K562 (cell line): ENCODE results near the gene SLC17A8. TPM values are rescaled to one million over a fixed set of nuclear protein-coding genes. Genes with fewer than 3 reads are reported as not detected.

Source experiments
- ATAC-seq: fragments of 200-7000 bp; cut with Tn5 transposase; 3 replicates; pipeline ENCODE4 v1.9.1; 2020; ENCODE audit warnings: moderate library complexity
- BruUV-seq: library from RNA; stranded (reverse); fragments of 400-500 nt; replicated peaks from 2 replicates; lab custom pipeline; 2021; lab: Mats Ljungman, UMichigan
- CTCF ChIA-PET: fragments of 300-600 bp; formaldehyde crosslinking; extraction: SDS; loops from one replicate; lab custom pipeline; 2021; ENCODE audit warnings: low intra/inter-chr PET ratio; lab: Yijun Ruan, JAX
- POLR2A ChIA-PET: fragments of 300-600, 350-650 bp; sonication (Branson Sonifier 250); formaldehyde crosslinking; extraction: SDS; loops from one replicate; lab custom pipeline; 2021; ENCODE audit warnings: antibody characterized with exemption, inconsistent platforms; lab: Yijun Ruan, JAX
- DNase-seq, 4 experiments: peaks; one replicate each; pipeline versions ENCODE4 v3.0.0 to v3.0.0-alpha.2; 2011 to 2018; ENCODE audit warnings: low spot score in 3 of 4, mixed read lengths in 3 of 4; ENCODE audit errors: extremely low read depth in 1 of 4
- FAIRE-seq: peaks from 2 replicates; lab custom pipeline; 2011; peaks lifted over from hg19 to GRCh38; lab: Jason Lieb, UNC
- H2AFZ ChIP-seq: 2 replicates; pipeline ENCODE4 v1.6.0; 2011; ENCODE audit warnings: low read depth, low read length, control low read depth, inconsistent platforms
- H3K27ac ChIP-seq: fragments of 200-600 bp; 3 replicates; pipeline ENCODE4 v1.8.0; 2011; ENCODE audit warnings: low read depth, mild to moderate bottlenecking, control low read depth, inconsistent platforms, low read length, moderate library complexity, mixed read lengths; ENCODE audit errors: extremely low read depth
- H3K27me3 ChIP-seq, 2 experiments: fragments of 300-600 bp in 1 of 2; 2 replicates in 1 of 2; 3 replicates in 1 of 2; pipeline versions ENCODE4 v1.6.0 to v1.8.0; 2011; ENCODE audit warnings: inconsistent platforms in 2 of 2, low read length in 2 of 2, mild to moderate bottlenecking in 1 of 2, mixed read lengths in 1 of 2, moderate library complexity in 1 of 2; ENCODE audit not compliant: control insufficient read depth in 2 of 2, insufficient read depth in 2 of 2
- H3K36me3 ChIP-seq: fragments of 300-600 bp; 3 replicates; pipeline ENCODE4 v1.8.0; 2011; ENCODE audit warnings: mild to moderate bottlenecking, low read length, inconsistent platforms; ENCODE audit not compliant: control insufficient read depth, insufficient read depth
- H3K4me1 ChIP-seq, 2 experiments: fragments of 200-600 bp in 1 of 2; replicated peaks in 1 of 2; 2 replicates in 1 of 2; 3 replicates in 1 of 2; pipeline versions ENCODE4 v1.5.1 to v1.8.0; 2011; ENCODE audit warnings: inconsistent platforms in 2 of 2, low read length in 2 of 2, mild to moderate bottlenecking in 1 of 2, mixed read lengths in 1 of 2, moderate library complexity in 1 of 2; ENCODE audit not compliant: control insufficient read depth in 2 of 2, insufficient read depth in 2 of 2
- H3K4me2 ChIP-seq: 2 replicates; pipeline ENCODE4 v1.6.1; 2011; ENCODE audit warnings: low read length, control low read depth, inconsistent platforms, mixed read lengths; ENCODE audit not compliant: insufficient read depth
- H3K4me3 ChIP-seq: fragments of 200-600 bp; sonication (generic), shearing (Covaris generic); 2 replicates; pipeline ENCODE4 v1.5.1; 2016; ENCODE audit warnings: control low read depth, inconsistent platforms
- H3K79me2 ChIP-seq: fragments of 200-600 bp; 3 replicates; pipeline ENCODE4 v1.8.0; 2011; ENCODE audit warnings: low read length, inconsistent platforms; ENCODE audit not compliant: control insufficient read depth, insufficient read depth
- H3K9ac ChIP-seq, 2 experiments: 2 replicates each; pipeline versions ENCODE4 v1.6.0 to v1.6.1; 2011; ENCODE audit warnings: low read depth in 2 of 2, low read length in 2 of 2, control low read depth in 1 of 2, inconsistent platforms in 1 of 2, mild to moderate bottlenecking in 1 of 2, mixed read lengths in 1 of 2; ENCODE audit not compliant: insufficient read depth in 1 of 2
- H3K9me1 ChIP-seq: one replicate; pipeline ENCODE4 v1.6.0; 2011; ENCODE audit warnings: inconsistent platforms, mild to moderate bottlenecking, low read length, moderate library complexity; ENCODE audit not compliant: control insufficient read depth, insufficient read depth
- H3K9me3 ChIP-seq: replicated peaks from 2 replicates; pipeline ENCODE4 v1.5.1; 2011; ENCODE audit warnings: low read depth, low read length, inconsistent platforms; ENCODE audit not compliant: control insufficient read depth, insufficient read depth
- H4K20me1 ChIP-seq: replicated peaks from 2 replicates; pipeline ENCODE4 v1.6.1; 2011; ENCODE audit warnings: low read length, inconsistent platforms, mixed read lengths; ENCODE audit not compliant: control insufficient read depth, insufficient read depth
- ARNT ChIP-seq, 2 experiments: fragments of 450-650 bp; IDR thresholded peaks; 2 replicates each; pipeline ENCODE4 v1.6.1; 2016; ENCODE audit warnings: mild to moderate bottlenecking in 1 of 2
- BMI1 ChIP-seq: fragments of 150-350 bp; IDR thresholded peaks from 2 replicates; pipeline ENCODE4 v1.6.1; 2014; ENCODE audit warnings: low read length
- CCNT2 ChIP-seq: IDR thresholded peaks from 2 replicates; pipeline ENCODE4 v1.6.1; 2011; ENCODE audit warnings: borderline replicate concordance, low read depth, mild to moderate bottlenecking, moderate library complexity, mixed read lengths, low read length; ENCODE audit not compliant: insufficient read length; ENCODE audit errors: extremely low read depth
- CHD1 ChIP-seq: fragments of 200-600 bp; sonication (generic); IDR thresholded peaks from one replicate; pipeline ENCODE4 v1.6.1; 2012; ENCODE audit warnings: mild to moderate bottlenecking, moderate library complexity, low read length, inconsistent platforms
- PATZ1 ChIP-seq: fragments of 250-450 bp; sonication (Bioruptor Pico); IDR thresholded peaks from 2 replicates; pipeline ENCODE4 v1.5.0; 2020; ENCODE audit warnings: mild to moderate bottlenecking, borderline replicate concordance
- RAD21 ChIP-seq, 2 experiments: fragments of 250-450 bp in 1 of 2; fragments of 450-650 bp in 1 of 2; sonication (Bioruptor Pico) in 1 of 2; formaldehyde crosslinking in 1 of 2; IDR thresholded peaks in 1 of 2; conservative IDR thresholded peaks in 1 of 2; 2 replicates each; pipeline versions ENCODE4 v1.4.0 to v1.8.0; 2020 to 2022; ENCODE audit warnings: mild to moderate bottlenecking in 2 of 2, moderate library complexity in 1 of 2
- STAT5A ChIP-seq: IDR thresholded peaks from 2 replicates; pipeline ENCODE4 v1.6.1; 2012; ENCODE audit warnings: low read length, inconsistent platforms, borderline replicate concordance
- TCF7L2 ChIP-seq: fragments of 150-350 bp; IDR thresholded peaks from 2 replicates; pipeline ENCODE4 v1.6.1; 2016; ENCODE audit warnings: low read depth, mild to moderate bottlenecking, low read length, moderate library complexity
- ZNF584 ChIP-seq: fragments of 200-800 bp; sonication (Bioruptor generic); IDR thresholded peaks from 2 replicates; pipeline ENCODE4 v1.6.1; 2016; ENCODE audit warnings: low read depth, mild to moderate bottlenecking, missing genetic modification characterization, missing compliant biosample characterization
- WGBS: fragments of 100-300 bp; shearing (Covaris generic); methylation state at CpG from one replicate; pipeline ENCODE4 v1.1.6; 2016; ENCODE audit warnings: low coverage, mixed read lengths; ENCODE audit not compliant: insufficient coverage; ENCODE audit errors: missing lambda C conversion rate; 5-methylcytosine and 5-hydroxymethylcytosine counted together
- in situ Hi-C: fragments of 300-500 bp; cut with MboI; formaldehyde crosslinking; loops from 4 replicates; pipeline ENCODE4 v1.15.0; 2018; ENCODE audit warnings: inconsistent platforms, mixed read lengths
- intact Hi-C: fragments of 100-400 bp; cut with micrococcal nuclease; formaldehyde crosslinking; loops from 2 replicates; pipeline ENCODE4 v1.14.2; 2022
- polyA plus RNA-seq, 8 experiments: library from polyadenylated mRNA; depleted of rRNA in 4 of 8; stranded (reverse) in 5 of 8; unstranded in 3 of 8; fragments of >200 nt; fragmentation: Nextera tagmentation in 2 of 8; fragmentation: Illumina TruSeq in 1 of 8; extraction: Ambion mirVana in 2 of 8; extraction: Trizol in 1 of 8; gene quantifications; 2 replicates each; pipeline versions ENCODE4 v1.2.1 to v1.2.3, GENCODE V29; 2011 to 2014; ENCODE audit warnings: inconsistent platforms in 1 of 8, missing spikeins in 1 of 8
- total RNA-seq, 7 experiments: library from RNA; depleted of rRNA in 6 of 7; stranded (reverse); fragments of >200 nt in 6 of 7; fragmentation: Illumina TruSeq in 2 of 7; extraction: Trizol in 2 of 7; gene quantifications; 2 replicates each; pipeline versions ENCODE4 v1.2.1 to v1.2.3, GENCODE V29; 2011 to 2021; ENCODE audit warnings: low replicate concordance in 1 of 7

SLC17A8 gene
- total and polyA plus RNA-seq, 9 of the 15 experiments (the other 6 are each of a cell fraction or from before 2014, with no cell fraction given) = 0.03 TPM; not detected in 8

- no peak for TF ChIP-seq RAD21 (CRISPR knock-in tag; conservative IDR thresholded peaks at IDR 0.05 in 1 of 2, IDR thresholded peaks at IDR 0.05 in 1 of 2)
Observed at GRCh38 chr12:100460702-100461101, 103.8 kb downstream of the SLC17A8 start (continued).

GRCh38 chr12:100461330-100461973 lies 104.6 kb downstream of the SLC17A8 start:
- CTCF ChIA-PET = no interaction called here
- in situ Hi-C loops = no loop called here
- H3K27me3 ChIP-seq = no peaks in the 10 kb centered on the region

GRCh38 chr12:100463661-100464060 lies 106.8 kb downstream of the SLC17A8 start:
- Histone ChIP-seq H3K27me3 (no peaks in the 10 kb centered on the region), H3K9ac (no peak overlapping the region), H3K36me3 (no peaks in the 10 kb centered on the region), H3K27ac (no peak overlapping the region), H3K9me1 (no peaks in the 10 kb centered on the region), H2AFZ (no peak overlapping the region), H3K4me1 (no peaks in the 10 kb centered on the region), H3K4me3 (no peak overlapping the region)
- POLR2A ChIA-PET = interaction anchor here (0.6 kb wide), 1 partner anchor 40 kb away, joined by 3 read pairs; no protein-coding TSS in a partner anchor
- DNase-seq = no peak
- no peak for FAIRE-seq
- CTCF ChIA-PET = no interaction called here
- TF ChIP-seq PATZ1 (CRISPR knock-in tag) (no peak), CCNT2 (no peak), TCF7L2 (no peak), CHD1 (no peak), BMI1 (no peak), ZNF584 (CRISPR knock-in tag) (no peak), STAT5A (no peak)
- TF ChIP-seq, all 486 proteins: peak for 0
- WGBS = 0% methylated on average over 1 of the region's 1 CpG
- BruUV-seq = no TSS peak
- no peak for ATAC-seq
- Histone ChIP-seq H3K79me2 (no peaks in the 10 kb centered on the region), H3K9me3 (no peaks in the 10 kb centered on the region), H3K4me2 (no peak overlapping the region), H4K20me1 (no peaks in the 10 kb centered on the region)
- intact Hi-C loops (no loop called here), in situ Hi-C loops (no loop called here)

More at GRCh38 chr12:100461330-100461973, 104.6 kb downstream of the SLC17A8 start:
- WGBS = 8% methylated on average over 1 of the region's 1 CpG
- no TSS peak for BruUV-seq
- FAIRE-seq (no peak), ATAC-seq (no peak)
- no peak overlapping the region for H3K27ac ChIP-seq
- H4K20me1 ChIP-seq = no peaks in the 10 kb centered on the region
- H2AFZ ChIP-seq = no peak overlapping the region
- intact Hi-C loops = no loop called here
- TF ChIP-seq ARNT (IDR thresholded peaks at IDR 0.05) = no peak
- TF ChIP-seq, all 486 proteins: peak for 0
- H3K9ac ChIP-seq = no peak overlapping the region
- POLR2A ChIA-PET = no interaction called here
- no peak overlapping the region for H3K4me2 ChIP-seq
- DNase-seq = no peak
- no peaks in the 10 kb centered on the region for H3K79me2 ChIP-seq
- no peaks in the 10 kb centered on the region for H3K9me1 ChIP-seq
- no peaks in the 10 kb centered on the region for H3K9me3 ChIP-seq
- H3K36me3 ChIP-seq = no peaks in the 10 kb centered on the region
- H3K4me3 ChIP-seq = no peak overlapping the region
- no peaks in the 10 kb centered on the region for H3K4me1 ChIP-seq
